Keratinocyte (primary cell): ENCODE measurements around the gene KRTAP5-8. TPM values are rescaled to one million over a fixed set of nuclear protein-coding genes. Genes with fewer than 3 reads are reported as not detected.
A peak's percentile ranks its signal among the peaks of the same experiment; 100 is the strongest.

ENCODE experiments used
- DNase-seq: peaks from one replicate; pipeline ENCODE4 v3.0.0-alpha.2; 2011; ENCODE audit warnings: low read depth, missing footprints, low spot score
- FAIRE-seq: peaks from 2 replicates; lab custom pipeline; 2011; peaks lifted over from hg19 to GRCh38; lab: Jason Lieb, UNC
- H2AFZ ChIP-seq: 2 replicates; pipeline ENCODE4 v1.6.0; 2012; ENCODE audit warnings: low read length, control low read depth, inconsistent platforms; ENCODE audit not compliant: control insufficient read depth
- H3K27ac ChIP-seq: 2 replicates; pipeline ENCODE4 v1.5.1; 2011; ENCODE audit warnings: low read length; ENCODE audit not compliant: control insufficient read depth, insufficient read depth
- H3K27me3 ChIP-seq: 3 replicates; pipeline ENCODE4 v1.6.0; 2011; ENCODE audit warnings: low read length; ENCODE audit not compliant: control insufficient read depth, insufficient read depth; ENCODE audit errors: extremely low read depth
- H3K36me3 ChIP-seq, 2 experiments: 2 replicates in 1 of 2; 3 replicates in 1 of 2; pipeline ENCODE4 v1.5.1; 2011; ENCODE audit warnings: low read length in 2 of 2, mild to moderate bottlenecking in 1 of 2; ENCODE audit not compliant: control insufficient read depth in 2 of 2, insufficient read depth in 2 of 2; ENCODE audit errors: extremely low read depth in 1 of 2
- H3K4me1 ChIP-seq: 3 replicates; pipeline ENCODE4 v1.5.1; 2011; ENCODE audit warnings: low read length; ENCODE audit not compliant: control insufficient read depth, insufficient read depth; ENCODE audit errors: extremely low read depth
- H3K4me2 ChIP-seq: 3 replicates; pipeline ENCODE4 v1.6.0; 2011; ENCODE audit warnings: low read depth, low read length; ENCODE audit not compliant: control insufficient read depth, insufficient read depth; ENCODE audit errors: extremely low read depth
- H3K4me3 ChIP-seq, 3 experiments: fragments of 200-600 bp in 1 of 3; sonication (generic) in 1 of 3; 2 replicates in 2 of 3; 3 replicates in 1 of 3; pipeline ENCODE4 v1.5.1; 2011 to 2016; ENCODE audit warnings: low read length in 3 of 3, mild to moderate bottlenecking in 3 of 3, control low read depth in 2 of 3, inconsistent platforms in 1 of 3, low read depth in 1 of 3, mixed read lengths in 1 of 3, mixed run types in 1 of 3, moderate library complexity in 1 of 3; ENCODE audit not compliant: control insufficient read depth in 2 of 3, insufficient read depth in 2 of 3; ENCODE audit errors: extremely low read depth in 1 of 3
- H3K79me2 ChIP-seq: 2 replicates; pipeline ENCODE4 v1.6.0; 2012; ENCODE audit warnings: low read length; ENCODE audit not compliant: control insufficient read depth, insufficient read depth
- H3K9ac ChIP-seq: 3 replicates; pipeline ENCODE4 v1.6.0; 2011; ENCODE audit warnings: low read length; ENCODE audit not compliant: control insufficient read depth, insufficient read depth; ENCODE audit errors: extremely low read depth
- H3K9me1 ChIP-seq: 3 replicates; pipeline ENCODE4 v1.6.0; 2011; ENCODE audit warnings: low read length; ENCODE audit not compliant: control insufficient read depth, insufficient read depth; ENCODE audit errors: extremely low read depth
- H3K9me3 ChIP-seq: 2 replicates; pipeline ENCODE4 v1.5.1; 2012; ENCODE audit warnings: low read depth, low read length; ENCODE audit not compliant: control insufficient read depth
- H4K20me1 ChIP-seq: 3 replicates; pipeline ENCODE4 v1.6.0; 2011; ENCODE audit warnings: low read length; ENCODE audit not compliant: control insufficient read depth, insufficient read depth; ENCODE audit errors: extremely low read depth
- CTCF ChIP-seq, 3 experiments: IDR thresholded peaks in 1 of 3; conservative IDR thresholded peaks in 1 of 3; optimal IDR thresholded peaks in 1 of 3; 2 replicates in 2 of 3; 3 replicates in 1 of 3; pipeline versions ENCODE3 to v1.5.1; 2011; ENCODE audit warnings: low read length in 3 of 3, mild to moderate bottlenecking in 3 of 3, moderate library complexity in 2 of 3, control low read depth in 1 of 3, inconsistent platforms in 1 of 3; ENCODE audit not compliant: insufficient read depth in 2 of 3; ENCODE audit errors: extremely low read depth in 1 of 3
- EZH2 ChIP-seq: IDR thresholded peaks from one replicate; pipeline ENCODE4 v1.6.1; 2012; ENCODE audit warnings: inconsistent platforms, mild to moderate bottlenecking, low read length, moderate library complexity
- dilution Hi-C: fragments of 300-500 bp; cut with MboI; formaldehyde crosslinking; loops from one replicate; pipeline ENCODE4 v1.7.0; 2020; ENCODE audit warnings: low sequenced_read_pairs; ENCODE audit not compliant: extremely low pct_ligation_motif_present
- polyA plus RNA-seq, 5 experiments: library from polyadenylated mRNA; depleted of rRNA in 3 of 5; stranded (reverse) in 3 of 5; stranded (forward) in 1 of 5; unstranded in 1 of 5; fragments of >200 nt; gene quantifications; 1 replicate in 1 of 5; 2 replicates in 3 of 5; 3 replicates in 1 of 5; pipeline versions ENCODE4 v1.2.1 to v1.2.3, GENCODE V29; 2011 to 2012; ENCODE audit warnings: missing spikeins in 2 of 5, low read depth in 1 of 5, low replicate concordance in 1 of 5

KRTAP5-8 gene
- polyA plus RNA-seq, 1 donor (not counting 4 experiments of a cell fraction or from before 2014, with no cell fraction given) = not detected

GRCh38 chr11:71563406-71563805 lies 25.6 kb downstream of the KRTAP5-8 start:
- no peak overlapping the region for H3K27ac ChIP-seq
- H3K9me3 ChIP-seq = peaks cover 3% of the 10 kb centered on the region
- H4K20me1 ChIP-seq = no peaks in the 10 kb centered on the region
- dilution Hi-C loops = no loop called here
- no peaks in the 10 kb centered on the region for H3K79me2 ChIP-seq
- H3K4me3 ChIP-seq = no peak overlapping the region
- no peaks in the 10 kb centered on the region for H3K4me1 ChIP-seq
- H2AFZ ChIP-seq = no peak overlapping the region
- H3K9me1 ChIP-seq = no peaks in the 10 kb centered on the region
- H3K36me3 ChIP-seq = no peaks in the 10 kb centered on the region
- FAIRE-seq (no peak), DNase-seq (no peak)
- no peak for TF ChIP-seq EZH2
- peak in 2 of 3 experiments; percentile 22 to 43 for TF ChIP-seq CTCF (optimal IDR thresholded peaks at IDR 0.05 in 1 of 3, IDR thresholded peaks at IDR 0.05 in 1 of 3, conservative IDR thresholded peaks at IDR 0.05 in 1 of 3; ENCODE audit: extremely low read depth in 1 of 3, insufficient read depth in 2 of 3, low read length in 3 of 3)
- H3K27me3 ChIP-seq = no peaks in the 10 kb centered on the region
- H3K4me2 ChIP-seq = no peak overlapping the region
- no peak overlapping the region for H3K9ac ChIP-seq

- no peak overlapping the region for H3K27ac ChIP-seq
- DNase-seq (no peak), FAIRE-seq (no peak)
- TF ChIP-seq CTCF (optimal IDR thresholded peaks at IDR 0.05 in 1 of 3, IDR thresholded peaks at IDR 0.05 in 1 of 3, conservative IDR thresholded peaks at IDR 0.05 in 1 of 3; ENCODE audit: extremely low read depth in 1 of 3, insufficient read depth in 2 of 3, low read length in 3 of 3) = no peak
- no peak for TF ChIP-seq EZH2
- no peaks in the 10 kb centered on the region for H3K27me3 ChIP-seq
- no peaks in the 10 kb centered on the region for H3K36me3 ChIP-seq
- H3K79me2 ChIP-seq = no peaks in the 10 kb centered on the region
- H3K9ac ChIP-seq = no peak overlapping the region
- H4K20me1 ChIP-seq = no peaks in the 10 kb centered on the region
- H3K9me1 ChIP-seq = no peaks in the 10 kb centered on the region
- H3K4me1 ChIP-seq = no peaks in the 10 kb centered on the region
- no peak overlapping the region for H3K4me3 ChIP-seq
- H2AFZ ChIP-seq = no peak overlapping the region
- no peak overlapping the region for H3K4me2 ChIP-seq
- dilution Hi-C loops = no loop called here
- H3K9me3 ChIP-seq = peaks cover 3% of the 10 kb centered on the region
These were observed 26.6 kb downstream of the KRTAP5-8 start for GRCh38 chr11:71564430-71564829.
